ENCODE data around the gene OFD1. TPM values are rescaled to one million over a fixed set of nuclear protein-coding genes. Genes with fewer than 3 reads are reported as not detected.

OFD1 gene
- total and polyA plus RNA-seq, 11 donors = 5.6 to 15.8 (median 8.9) TPM

DNA sequence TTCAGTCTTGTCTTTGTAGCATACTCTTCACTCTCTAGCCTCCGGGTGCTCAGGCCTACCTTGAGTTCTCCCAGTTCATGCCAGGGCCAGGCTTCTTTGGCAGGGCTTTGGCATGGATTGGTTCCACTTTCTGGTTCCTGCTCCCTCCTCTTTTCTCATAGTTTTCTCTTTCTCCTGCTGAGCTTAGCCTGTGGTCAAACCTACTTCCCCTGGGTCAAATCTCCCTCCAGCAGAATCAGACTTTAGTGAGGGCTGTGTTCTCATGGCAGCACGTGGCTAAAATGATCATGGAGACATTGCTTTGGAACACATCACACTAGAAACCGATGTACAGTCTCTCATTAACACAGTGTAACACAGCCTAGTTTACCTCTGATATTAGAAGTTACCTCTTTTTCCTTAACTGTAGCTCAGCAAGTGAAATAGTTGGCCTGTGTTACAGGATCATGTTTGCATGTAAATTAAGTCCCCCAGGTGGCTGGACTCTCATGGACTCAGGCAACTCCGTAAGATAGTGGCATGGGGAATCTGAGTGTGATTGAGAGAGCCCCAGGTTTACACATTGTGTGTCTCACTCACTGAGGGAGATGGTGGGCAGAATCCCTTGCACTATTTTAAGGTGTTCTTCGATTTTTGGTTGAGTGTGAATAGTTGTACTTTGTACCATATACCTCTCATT is 32.3 kb upstream of the OFD1 start:
- Histone ChIP-seq H3K9me3 (no peaks in the 10 kb centered on the region), H3K27me3 (no peaks in the 10 kb centered on the region), H3K27ac (no peak overlapping the region), H3K4me3 (no peak overlapping the region), H3K36me3 (peaks cover 0 to 19% (median 0%) of the 10 kb centered on the region in 9 donors), H3K4me1 (peaks cover 0 to 56% (median 22%) of the 10 kb centered on the region in 12 donors)
- TF ChIP-seq, protein P1, sequence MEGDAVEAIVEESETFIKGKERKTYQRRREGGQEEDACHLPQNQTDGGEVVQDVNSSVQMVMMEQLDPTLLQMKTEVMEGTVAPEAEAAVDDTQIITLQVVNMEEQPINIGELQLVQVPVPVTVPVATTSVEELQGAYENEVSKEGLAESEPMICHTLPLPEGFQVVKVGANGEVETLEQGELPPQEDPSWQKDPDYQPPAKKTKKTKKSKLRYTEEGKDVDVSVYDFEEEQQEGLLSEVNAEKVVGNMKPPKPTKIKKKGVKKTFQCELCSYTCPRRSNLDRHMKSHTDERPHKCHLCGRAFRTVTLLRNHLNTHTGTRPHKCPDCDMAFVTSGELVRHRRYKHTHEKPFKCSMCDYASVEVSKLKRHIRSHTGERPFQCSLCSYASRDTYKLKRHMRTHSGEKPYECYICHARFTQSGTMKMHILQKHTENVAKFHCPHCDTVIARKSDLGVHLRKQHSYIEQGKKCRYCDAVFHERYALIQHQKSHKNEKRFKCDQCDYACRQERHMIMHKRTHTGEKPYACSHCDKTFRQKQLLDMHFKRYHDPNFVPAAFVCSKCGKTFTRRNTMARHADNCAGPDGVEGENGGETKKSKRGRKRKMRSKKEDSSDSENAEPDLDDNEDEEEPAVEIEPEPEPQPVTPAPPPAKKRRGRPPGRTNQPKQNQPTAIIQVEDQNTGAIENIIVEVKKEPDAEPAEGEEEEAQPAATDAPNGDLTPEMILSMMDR (IDR thresholded peaks at IDR 0.05) = no peak
- no peak for TF ChIP-seq POLR2A (IDR thresholded peaks at IDR 0.05)
- intact Hi-C loops (cut with DNase I) = no loop called here
- DNase-seq = no peak
- WGBS, 4 donors = 64 to 84% (median 73%) methylated on average over 5 of the region's 5 CpGs
- ATAC-seq = no peak

DNA sequence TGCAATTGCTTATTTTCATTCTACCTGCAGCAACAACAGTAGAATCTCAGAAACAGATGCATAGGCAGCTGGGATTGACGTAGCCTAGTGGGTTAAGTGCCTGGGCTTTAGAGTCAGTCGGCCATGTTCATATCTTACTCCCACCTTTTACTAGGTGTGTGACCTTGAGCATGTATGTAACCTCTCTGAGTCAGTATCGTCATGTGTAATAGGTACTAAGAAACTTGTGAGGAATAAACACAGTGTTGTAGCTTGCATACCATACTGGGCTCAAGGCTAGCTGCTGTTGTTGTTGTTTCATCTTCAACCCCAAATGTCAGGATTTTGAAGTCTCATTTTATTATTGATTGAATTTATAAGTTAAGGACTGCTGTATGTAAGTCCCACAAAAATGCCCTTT is 31.4 kb upstream of the OFD1 start:
- Histone ChIP-seq H3K9me3 (no peaks in the 10 kb centered on the region), H3K27ac (no peak overlapping the region), H3K36me3 (peaks cover 0 to 19% (median 0%) of the 10 kb centered on the region in 9 donors), H3K27me3 (no peaks in the 10 kb centered on the region), H3K4me1 (peaks cover 0 to 51% (median 21%) of the 10 kb centered on the region in 12 donors), H3K4me3 (no peak overlapping the region)
- WGBS, 4 donors = 66 to 71% (median 68%) methylated on average over 3 of the region's 3 CpGs
- TF ChIP-seq, protein P1 (IDR thresholded peaks at IDR 0.05) = no peak
- TF ChIP-seq POLR2A (IDR thresholded peaks at IDR 0.05) = no peak
- intact Hi-C loops (cut with DNase I) = no loop called here
- ATAC-seq = no peak
- no peak for DNase-seq

DNA sequence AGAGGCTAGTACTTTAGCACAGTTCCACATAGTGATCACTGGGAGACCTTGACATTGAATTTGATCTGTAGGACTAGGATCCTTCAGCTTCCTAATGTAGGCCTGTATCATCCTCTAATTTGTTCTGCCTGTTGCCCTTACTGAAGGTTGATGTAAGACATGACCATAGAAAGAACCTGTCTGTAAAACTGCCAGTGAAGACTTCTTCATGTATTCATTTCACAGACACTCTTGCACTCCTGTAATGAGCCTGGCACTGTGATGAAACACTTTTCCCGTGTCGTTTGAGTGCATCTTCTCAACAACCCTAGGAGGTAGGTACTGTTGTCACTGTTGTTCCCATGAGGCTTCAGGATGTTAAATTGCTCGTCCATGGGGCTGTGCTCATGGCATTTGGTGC is 31.0 kb upstream of the OFD1 start:
- H3K4me3 ChIP-seq = no peak overlapping the region
- DNase-seq = no peak
- H3K27me3 ChIP-seq = no peaks in the 10 kb centered on the region
- WGBS, 4 donors = 36 to 56% (median 45%) methylated on average over 3 of the region's 3 CpGs
- H3K36me3 ChIP-seq = peaks cover 0 to 19% (median 0%) of the 10 kb centered on the region in 9 donors
- peaks cover 0 to 47% (median 19%) of the 10 kb centered on the region in 12 donors for H3K4me1 ChIP-seq
- H3K27ac ChIP-seq = no peak overlapping the region
- TF ChIP-seq, protein P1 (IDR thresholded peaks at IDR 0.05) = no peak
- TF ChIP-seq POLR2A (IDR thresholded peaks at IDR 0.05) = no peak
- ATAC-seq = no peak
- intact Hi-C loops (cut with DNase I) = no loop called here
- no peaks in the 10 kb centered on the region for H3K9me3 ChIP-seq

DNA sequence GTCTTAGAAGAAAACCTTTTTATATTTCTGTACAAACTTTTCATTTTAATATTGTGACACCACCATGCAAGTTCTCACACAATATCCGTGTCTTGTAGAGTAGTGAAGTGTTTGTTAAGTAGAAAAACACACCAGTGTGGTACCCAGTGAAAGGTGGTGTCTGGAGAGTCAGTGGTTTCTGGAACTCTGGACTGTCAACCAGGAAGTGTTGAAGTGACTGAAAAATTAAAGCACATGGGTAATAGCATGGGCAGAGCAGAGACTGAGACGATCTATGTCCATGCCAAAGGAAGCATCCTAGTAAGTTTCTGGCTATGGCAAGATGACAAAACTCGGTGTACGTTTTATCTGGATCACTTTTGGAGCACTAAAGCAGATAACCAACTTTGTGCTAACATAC is 23.4 kb upstream of the OFD1 start:
- Histone ChIP-seq H3K4me1 (no peaks in the 10 kb centered on the region), H3K4me3 (no peak overlapping the region), H3K27me3 (no peaks in the 10 kb centered on the region), H3K36me3 (peaks cover 0 to 63% (median 33%) of the 10 kb centered on the region in 9 donors), H3K27ac (no peak overlapping the region), H3K9me3 (no peaks in the 10 kb centered on the region)
- intact Hi-C loops (cut with DNase I) = no loop called here
- ATAC-seq (no peak), DNase-seq (no peak)
- WGBS, 4 donors = 43 to 61% (median 47%) methylated on average over 4 of the region's 4 CpGs
- TF ChIP-seq, protein P1 (IDR thresholded peaks at IDR 0.05) = no peak
- TF ChIP-seq POLR2A (IDR thresholded peaks at IDR 0.05) = no peak

All from heart left ventricle (tissue), 16 donors.